ENCODE results near the gene KLHDC3.
A peak's percentile ranks its signal among the peaks of the same experiment; 100 is the strongest.

The KLHDC3 gene

DNA sequence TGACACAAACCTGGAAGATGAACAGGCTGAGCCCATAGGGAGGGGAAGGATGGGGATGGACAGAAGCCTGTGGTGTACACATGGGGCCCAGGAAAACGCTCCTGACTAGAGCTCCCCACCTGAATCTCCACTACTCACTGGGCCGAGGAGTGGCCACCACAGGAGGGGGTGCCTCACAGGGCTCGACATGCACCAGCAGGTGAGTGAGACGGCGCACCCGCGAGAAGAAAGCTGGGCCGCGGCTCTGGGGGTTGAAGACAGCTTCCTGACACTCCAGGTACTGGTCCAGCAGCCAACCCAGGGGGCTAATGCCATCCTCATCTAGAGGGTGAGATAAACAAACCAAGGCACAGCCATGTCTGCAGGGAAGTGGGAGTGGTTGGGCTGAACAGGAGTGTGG lies 29.3 kb downstream of the KLHDC3 start:
- H3K36me3 ChIP-seq (ENCODE audit: control insufficient read depth, insufficient read depth, low read length): peaks cover 52% of the 10 kb centered on the region
- no peak overlapping the region for H3K27ac ChIP-seq (ENCODE audit: low read depth, low read length)
- no peaks in the 10 kb centered on the region for H3K4me1 ChIP-seq (ENCODE audit: control insufficient read depth, insufficient read depth, low read length)
- H3K4me3 ChIP-seq (ENCODE audit: low read depth, low read length): no peak overlapping the region
- H3K9ac ChIP-seq (ENCODE audit: low read depth, low read length): no peak overlapping the region
- no peaks in the 10 kb centered on the region for H3K27me3 ChIP-seq (ENCODE audit: control insufficient read depth, insufficient read depth, low read length)
- no peaks in the 10 kb centered on the region for H3K9me3 ChIP-seq (ENCODE audit: control insufficient read depth, insufficient read depth, low read length)

DNA sequence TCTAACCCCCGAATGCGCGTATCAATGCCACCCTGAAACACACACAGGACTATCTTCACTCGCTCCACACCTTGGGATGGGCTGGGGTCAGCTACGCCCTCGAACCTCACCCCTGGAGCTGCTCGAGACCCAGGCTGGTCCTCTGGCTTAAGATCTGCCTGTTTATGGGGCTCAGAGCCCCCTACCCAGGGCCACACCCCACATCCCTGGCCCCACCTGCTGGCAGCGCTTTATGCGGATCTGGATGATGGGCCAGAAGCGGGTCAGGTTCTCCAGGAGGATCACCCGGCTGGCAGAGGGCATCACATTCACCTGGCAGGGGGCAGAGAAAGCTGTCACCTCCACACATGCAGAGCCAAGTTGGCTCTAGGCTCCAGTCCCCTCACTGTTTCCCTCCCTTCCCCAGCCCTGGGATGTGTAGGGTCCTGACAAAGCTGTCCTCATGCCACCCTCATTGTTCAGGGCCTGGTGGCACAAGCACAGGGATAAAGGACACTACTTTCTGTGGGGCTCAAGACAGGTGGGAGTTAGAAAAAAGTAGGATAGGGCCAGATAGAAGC lies 31.4 kb downstream of the KLHDC3 start:
- Histone ChIP-seq H3K4me1 (ENCODE audit: control insufficient read depth, insufficient read depth, low read length) (no peaks in the 10 kb centered on the region), H3K4me3 (ENCODE audit: low read depth, low read length) (no peak overlapping the region), H3K9me3 (ENCODE audit: control insufficient read depth, insufficient read depth, low read length) (no peaks in the 10 kb centered on the region), H3K27me3 (ENCODE audit: control insufficient read depth, insufficient read depth, low read length) (no peaks in the 10 kb centered on the region), H3K9ac (ENCODE audit: low read depth, low read length) (no peak overlapping the region), H3K27ac (ENCODE audit: low read depth, low read length) (no peak overlapping the region), H3K36me3 (ENCODE audit: control insufficient read depth, insufficient read depth, low read length) (peaks cover 65% of the 10 kb centered on the region)

- Histone ChIP-seq H3K27me3 (ENCODE audit: control insufficient read depth, insufficient read depth, low read length) (no peaks in the 10 kb centered on the region), H3K27ac (ENCODE audit: low read depth, low read length) (no peak overlapping the region), H3K9ac (ENCODE audit: low read depth, low read length) (no peak overlapping the region), H3K4me1 (ENCODE audit: control insufficient read depth, insufficient read depth, low read length) (peaks cover 5% of the 10 kb centered on the region), H3K36me3 (ENCODE audit: control insufficient read depth, insufficient read depth, low read length) (peaks cover 59% of the 10 kb centered on the region), H3K4me3 (ENCODE audit: low read depth, low read length) (no peak overlapping the region), H3K9me3 (ENCODE audit: control insufficient read depth, insufficient read depth, low read length) (no peaks in the 10 kb centered on the region)
Observed at GRCh38 chr6:43047998-43048397, 33.9 kb downstream of the KLHDC3 start.

- H3K4me3 ChIP-seq (ENCODE audit: low read depth, low read length): no peak overlapping the region
- H3K27ac ChIP-seq (ENCODE audit: low read depth, low read length): no peak overlapping the region
- H3K4me1 ChIP-seq (ENCODE audit: control insufficient read depth, insufficient read depth, low read length): peaks cover 9% of the 10 kb centered on the region
- peaks cover 52% of the 10 kb centered on the region for H3K36me3 ChIP-seq (ENCODE audit: control insufficient read depth, insufficient read depth, low read length)
- H3K27me3 ChIP-seq (ENCODE audit: control insufficient read depth, insufficient read depth, low read length): no peaks in the 10 kb centered on the region
- H3K9ac ChIP-seq (ENCODE audit: low read depth, low read length): no peak overlapping the region
- H3K9me3 ChIP-seq (ENCODE audit: control insufficient read depth, insufficient read depth, low read length): no peaks in the 10 kb centered on the region
Observed at GRCh38 chr6:43050981-43051380, 36.9 kb downstream of the KLHDC3 start.

DNA sequence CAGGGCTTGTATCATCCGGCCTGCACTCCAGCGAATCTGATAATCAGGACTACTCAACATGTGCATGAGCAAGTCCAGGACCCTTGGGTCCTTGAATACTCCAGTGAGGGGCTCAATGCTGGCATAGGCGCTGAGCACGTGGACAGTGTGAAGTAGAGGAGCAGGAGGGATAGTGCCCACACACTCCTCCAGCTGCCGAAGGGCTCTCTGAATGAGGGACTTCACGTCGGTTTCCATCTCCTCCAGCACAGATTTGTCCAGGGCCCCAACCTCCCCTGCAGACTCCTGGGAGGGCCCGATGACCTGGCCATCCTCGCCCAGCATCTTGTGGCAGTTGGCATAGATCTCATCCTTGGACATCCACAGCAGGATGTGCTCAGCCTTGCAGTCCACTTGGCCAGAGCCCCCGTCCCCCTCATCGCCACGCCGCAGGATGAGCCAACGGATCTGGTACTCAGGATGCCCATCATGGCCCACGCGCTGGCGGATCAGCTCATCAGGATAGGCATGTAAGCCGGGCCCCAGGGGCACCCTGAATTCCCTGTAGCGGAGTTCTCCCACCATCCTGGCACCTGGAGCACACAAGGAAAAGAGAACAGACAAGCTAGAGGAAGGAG lies 38.3 kb downstream of the KLHDC3 start:
- Histone ChIP-seq H3K4me3 (ENCODE audit: low read depth, low read length) (peak overlapping the region; percentile 97), H3K27ac (ENCODE audit: low read depth, low read length) (peak overlapping the region; percentile 90), H3K9me3 (ENCODE audit: control insufficient read depth, insufficient read depth, low read length) (no peaks in the 10 kb centered on the region), H3K27me3 (ENCODE audit: control insufficient read depth, insufficient read depth, low read length) (no peaks in the 10 kb centered on the region), H3K4me1 (ENCODE audit: control insufficient read depth, insufficient read depth, low read length) (peaks cover 9% of the 10 kb centered on the region), H3K9ac (ENCODE audit: low read depth, low read length) (peak overlapping the region; percentile 94; the same call in 1 of the 2 replicates), H3K36me3 (ENCODE audit: control insufficient read depth, insufficient read depth, low read length) (peaks cover 53% of the 10 kb centered on the region)

- H3K9me3 ChIP-seq (ENCODE audit: control insufficient read depth, insufficient read depth, low read length): no peaks in the 10 kb centered on the region
- H3K36me3 ChIP-seq (ENCODE audit: control insufficient read depth, insufficient read depth, low read length): peaks cover 53% of the 10 kb centered on the region
- peak overlapping the region; percentile 90 for H3K27ac ChIP-seq (ENCODE audit: low read depth, low read length)
- peak overlapping the region; percentile 97 for H3K4me3 ChIP-seq (ENCODE audit: low read depth, low read length)
- H3K9ac ChIP-seq (ENCODE audit: low read depth, low read length): peak overlapping the region; percentile 94
- H3K4me1 ChIP-seq (ENCODE audit: control insufficient read depth, insufficient read depth, low read length): peaks cover 9% of the 10 kb centered on the region
- H3K27me3 ChIP-seq (ENCODE audit: control insufficient read depth, insufficient read depth, low read length): no peaks in the 10 kb centered on the region
Observed at GRCh38 chr6:43052842-43053544, 38.9 kb downstream of the KLHDC3 start.

- Histone ChIP-seq H3K4me3 (ENCODE audit: low read depth, low read length) (peak within 1 kb of the TSS; percentile 97), H3K27ac (ENCODE audit: low read depth, low read length) (peak within 1 kb of the TSS; percentile 90), H3K36me3 (ENCODE audit: control insufficient read depth, insufficient read depth, low read length) (peaks cover 47% of the 10 kb centered on the region), H3K9me3 (ENCODE audit: control insufficient read depth, insufficient read depth, low read length) (no peaks in the 10 kb centered on the region), H3K4me1 (ENCODE audit: control insufficient read depth, insufficient read depth, low read length) (peaks cover 15% of the 10 kb centered on the region), H3K9ac (ENCODE audit: low read depth, low read length) (peak within 1 kb of the TSS; percentile 94), H3K27me3 (ENCODE audit: control insufficient read depth, insufficient read depth, low read length) (no peaks in the 10 kb centered on the region)
Observed at GRCh38 chr6:43053545-43054205, 39.6 kb downstream of the KLHDC3 start, which contains the start of gene CUL7. CUL7 (minus strand) TSS chr6:43053851; CDS start chr6:43052788, 1,063 bp downstream.

GRCh38 chr6:43054206-43054943 lies 40.3 kb downstream of the KLHDC3 start:
- H3K4me3 ChIP-seq (ENCODE audit: low read depth, low read length): peak overlapping the region; percentile 97
- peaks cover 15% of the 10 kb centered on the region for H3K4me1 ChIP-seq (ENCODE audit: control insufficient read depth, insufficient read depth, low read length)
- no peaks in the 10 kb centered on the region for H3K9me3 ChIP-seq (ENCODE audit: control insufficient read depth, insufficient read depth, low read length)
- H3K36me3 ChIP-seq (ENCODE audit: control insufficient read depth, insufficient read depth, low read length): peaks cover 41% of the 10 kb centered on the region
- H3K27me3 ChIP-seq (ENCODE audit: control insufficient read depth, insufficient read depth, low read length): no peaks in the 10 kb centered on the region
- H3K9ac ChIP-seq (ENCODE audit: low read depth, low read length): no peak overlapping the region
- H3K27ac ChIP-seq (ENCODE audit: low read depth, low read length): peak overlapping the region; percentile 90

DNA sequence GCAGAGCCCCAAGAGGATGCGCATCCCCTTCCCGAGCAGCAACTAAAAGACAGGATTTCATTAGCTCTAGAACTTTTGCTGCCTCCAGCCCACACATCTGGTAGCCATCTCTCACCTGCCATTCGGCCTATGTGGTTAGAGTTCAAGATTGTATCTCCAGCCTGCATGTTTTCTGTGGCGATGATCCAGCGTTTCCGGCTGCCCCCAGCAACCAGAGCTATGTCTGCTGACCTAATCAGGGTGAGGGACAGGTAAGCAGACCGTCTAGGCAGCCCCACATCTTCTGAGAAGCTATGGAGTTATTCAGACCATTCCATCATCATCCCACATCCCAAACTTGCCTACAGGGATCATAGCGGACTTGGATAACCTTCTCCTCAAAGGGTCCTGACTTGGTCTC lies 41.9 kb downstream of the KLHDC3 start:
- H3K4me3 ChIP-seq (ENCODE audit: low read depth, low read length): no peak overlapping the region
- no peaks in the 10 kb centered on the region for H3K27me3 ChIP-seq (ENCODE audit: control insufficient read depth, insufficient read depth, low read length)
- H3K9me3 ChIP-seq (ENCODE audit: control insufficient read depth, insufficient read depth, low read length): no peaks in the 10 kb centered on the region
- H3K9ac ChIP-seq (ENCODE audit: low read depth, low read length): no peak overlapping the region
- no peak overlapping the region for H3K27ac ChIP-seq (ENCODE audit: low read depth, low read length)
- H3K4me1 ChIP-seq (ENCODE audit: control insufficient read depth, insufficient read depth, low read length): peaks cover 15% of the 10 kb centered on the region
- H3K36me3 ChIP-seq (ENCODE audit: control insufficient read depth, insufficient read depth, low read length): peaks cover 32% of the 10 kb centered on the region

GRCh38 chr6:43058531-43058930 lies 44.5 kb downstream of the KLHDC3 start:
- H3K4me3 ChIP-seq (ENCODE audit: low read depth, low read length): peak overlapping the region; percentile 98
- no peaks in the 10 kb centered on the region for H3K9me3 ChIP-seq (ENCODE audit: control insufficient read depth, insufficient read depth, low read length)
- peak overlapping the region; percentile 82 for H3K27ac ChIP-seq (ENCODE audit: low read depth, low read length)
- H3K4me1 ChIP-seq (ENCODE audit: control insufficient read depth, insufficient read depth, low read length): peaks cover 9% of the 10 kb centered on the region
- H3K9ac ChIP-seq (ENCODE audit: low read depth, low read length): peak overlapping the region; percentile 88
- H3K36me3 ChIP-seq (ENCODE audit: control insufficient read depth, insufficient read depth, low read length): peaks cover 29% of the 10 kb centered on the region
- H3K27me3 ChIP-seq (ENCODE audit: control insufficient read depth, insufficient read depth, low read length): no peaks in the 10 kb centered on the region
